GM19463 (cell line): Measurements from ENCODE around the gene GCFC2.

ENCODE experiments used
- ATAC-seq: cut with Tn5 transposase; IDR thresholded peaks from one replicate; pipeline ENCODE4 v1.9.1; 2021; ENCODE audit warnings: mild to moderate bottlenecking, moderate library complexity; ENCODE audit not compliant: unreplicated experiment

GCFC2 gene

GRCh38 chr2:75632091-75632701 lies 78.5 kb downstream of the GCFC2 start:
- no peak for ATAC-seq

DNA sequence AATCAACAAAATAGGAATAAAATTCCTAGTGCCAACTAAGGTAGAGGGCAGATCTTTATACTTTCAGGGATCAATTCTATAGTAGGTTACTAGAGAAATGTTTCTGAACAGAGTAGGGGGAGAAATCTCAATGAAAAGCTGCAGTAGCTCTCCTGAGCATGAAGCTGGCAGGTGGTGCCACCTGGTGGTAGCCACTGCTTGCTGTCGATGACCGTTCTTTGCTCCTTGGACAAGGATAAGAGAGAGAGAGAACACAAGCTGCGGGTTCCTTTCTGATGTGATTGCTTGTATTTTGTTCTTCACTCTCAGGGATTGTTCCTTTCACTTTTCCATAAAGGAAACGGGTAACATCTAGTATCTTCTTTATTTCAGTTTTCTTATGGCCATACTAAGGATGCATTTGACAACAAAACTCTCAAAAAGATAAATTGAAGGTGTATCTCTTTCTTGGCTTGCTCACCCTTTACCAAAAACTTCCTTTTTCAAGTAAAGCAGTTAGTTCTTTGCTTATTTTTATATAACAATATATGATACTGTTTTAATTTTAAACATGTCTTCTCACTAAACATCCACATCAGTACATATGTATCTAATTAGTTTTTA lies 82.7 kb downstream of the GCFC2 start:
- peak; percentile 92 for ATAC-seq

DNA sequence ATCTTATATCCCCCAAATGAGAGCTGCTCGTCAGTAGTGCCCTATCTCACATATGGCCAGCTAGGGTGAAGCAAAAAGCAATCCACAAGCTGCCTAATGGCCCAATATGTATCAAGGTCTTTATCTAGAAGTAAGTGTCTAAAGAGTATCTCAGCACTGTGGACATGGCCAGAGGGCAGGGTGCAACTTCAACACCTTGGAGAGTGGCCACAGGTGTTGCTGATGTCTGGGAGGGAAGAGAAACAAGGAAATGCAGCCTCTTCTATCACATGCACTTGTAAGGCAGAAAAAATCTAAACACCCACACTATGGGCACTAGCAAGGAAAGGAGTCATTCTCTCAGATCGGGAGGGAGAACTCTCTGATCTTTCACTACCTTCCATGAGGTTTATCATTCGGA lies 87.8 kb downstream of the GCFC2 start:
- no peak for ATAC-seq

DNA sequence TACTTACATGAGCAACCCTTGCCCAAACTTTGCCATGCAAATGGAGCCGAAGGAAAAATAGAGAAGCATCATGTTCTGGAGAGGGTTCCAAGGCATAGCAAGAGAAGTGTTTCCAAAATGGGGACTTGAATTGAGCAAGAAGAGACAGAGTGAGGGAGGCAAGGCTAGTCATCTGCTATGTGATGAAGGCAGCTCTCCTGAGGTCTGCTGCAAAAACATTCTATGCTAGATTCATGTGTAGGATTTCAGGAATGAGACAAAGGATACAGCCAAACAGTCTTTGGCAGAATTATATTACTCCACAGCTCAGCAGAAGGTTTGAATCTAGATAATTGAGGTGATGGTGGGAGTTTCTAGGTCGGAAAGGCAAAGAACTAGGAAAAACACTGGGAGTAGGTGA lies 88.2 kb downstream of the GCFC2 start:
- ATAC-seq = no peak

DNA sequence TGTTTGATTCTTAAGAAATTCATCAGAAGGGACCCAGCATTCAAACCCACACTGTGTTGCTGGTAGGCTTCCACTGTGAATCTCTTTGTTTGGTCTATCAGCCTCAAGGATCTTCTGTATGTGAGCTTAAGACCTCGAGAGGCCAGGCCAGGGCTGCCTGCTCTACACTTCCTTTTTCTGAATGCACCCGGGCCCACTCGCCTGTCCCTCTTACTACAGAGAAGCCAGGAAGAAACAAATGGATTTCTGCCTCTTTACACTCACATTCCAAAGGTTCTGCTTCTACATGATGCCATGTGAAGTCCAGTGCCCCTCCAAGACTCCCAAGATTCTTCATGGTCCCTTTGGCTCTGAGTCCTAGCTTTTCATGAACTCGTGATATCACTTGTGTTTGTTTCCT lies 89.5 kb downstream of the GCFC2 start:
- ATAC-seq = no peak

DNA sequence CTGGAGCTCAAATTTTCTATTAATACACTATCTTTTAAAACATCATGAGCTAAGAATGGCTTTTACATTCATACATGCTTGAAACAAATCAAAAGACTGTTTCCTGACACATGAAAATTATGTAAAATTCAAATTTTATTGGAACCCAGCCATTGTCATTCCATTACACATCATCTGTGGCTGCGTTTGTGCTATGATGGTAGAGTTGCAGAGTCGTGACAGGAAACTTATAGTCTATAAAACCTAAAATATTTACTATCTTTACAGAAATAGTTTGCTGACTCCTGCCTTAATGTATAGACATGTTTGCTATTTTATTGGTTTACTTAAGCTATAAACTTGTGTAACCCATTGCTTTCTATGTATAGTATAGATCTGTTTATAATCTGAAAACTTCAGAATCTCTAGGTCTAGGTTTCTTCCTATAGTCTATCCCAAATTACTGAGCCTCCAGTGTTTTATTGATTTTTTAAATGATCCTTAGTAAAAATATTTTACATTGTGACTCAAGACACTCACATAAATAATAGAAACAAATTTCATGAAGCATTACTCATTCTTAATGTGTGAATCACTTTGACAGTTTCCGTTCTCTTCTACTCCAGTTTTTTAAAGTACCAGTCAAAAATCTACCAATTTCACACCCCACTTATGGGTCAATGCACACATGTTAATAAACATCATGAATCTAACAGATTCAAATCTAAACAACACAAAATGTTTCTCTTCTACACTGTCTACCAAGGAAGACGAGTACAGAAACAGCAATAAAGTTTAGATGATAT lies 90.6 kb downstream of the GCFC2 start:
- no peak for ATAC-seq

DNA sequence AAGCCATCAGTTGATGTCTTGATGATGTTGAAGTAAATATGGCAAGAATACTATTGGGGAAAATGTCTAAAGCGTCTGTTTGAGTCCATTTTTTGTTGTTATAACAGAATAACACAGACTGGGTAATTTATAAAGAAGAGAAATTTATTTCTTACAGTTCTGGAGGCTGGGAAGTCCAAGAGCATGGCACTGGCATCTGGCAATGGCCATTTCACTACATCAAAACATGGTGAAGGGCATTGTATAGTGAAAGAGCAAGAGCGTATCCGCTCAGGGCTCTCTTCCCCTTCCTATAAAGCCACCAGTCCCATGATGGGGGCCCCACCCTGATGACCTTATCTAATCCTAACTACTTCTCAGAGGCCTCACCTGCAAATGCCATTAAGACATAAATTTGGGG lies 93.8 kb downstream of the GCFC2 start:
- no peak for ATAC-seq

DNA sequence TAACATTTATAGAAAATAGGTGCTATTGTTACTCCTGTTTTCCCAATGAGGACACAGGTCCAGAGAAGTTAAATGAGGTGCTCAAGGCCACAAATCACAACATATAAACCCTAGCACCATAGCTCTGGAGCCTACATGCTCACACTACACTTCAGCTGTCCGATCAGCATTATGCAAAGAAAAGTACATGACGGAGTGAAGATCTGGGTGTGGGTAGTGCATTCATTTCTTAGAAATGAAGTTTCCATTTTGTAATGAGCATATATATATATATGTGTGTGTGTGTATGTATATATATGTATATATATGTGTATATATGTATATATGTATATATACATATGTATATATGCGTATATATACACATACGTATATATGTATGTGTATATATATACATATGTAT lies 94.3 kb downstream of the GCFC2 start:
- no peak for ATAC-seq

GRCh38 chr2:75614162-75614651 lies 96.5 kb downstream of the GCFC2 start:
- no peak for ATAC-seq

- no peak for ATAC-seq
These were observed 97.9 kb downstream of the GCFC2 start for GRCh38 chr2:75612862-75613243.
